HG03108 (cell line): ENCODE data around the gene EPHA1.
"Not testable (repeated sequence)": the region's sequence is repeated elsewhere in the genome, so short reads cannot be mapped to it uniquely, and the experiment has no call there.

Experiments used
- ATAC-seq: cut with Tn5 transposase; IDR thresholded peaks from one replicate; pipeline ENCODE4 v1.9.1; 2021; ENCODE audit warnings: moderate library complexity; ENCODE audit not compliant: unreplicated experiment

The EPHA1 gene

DNA sequence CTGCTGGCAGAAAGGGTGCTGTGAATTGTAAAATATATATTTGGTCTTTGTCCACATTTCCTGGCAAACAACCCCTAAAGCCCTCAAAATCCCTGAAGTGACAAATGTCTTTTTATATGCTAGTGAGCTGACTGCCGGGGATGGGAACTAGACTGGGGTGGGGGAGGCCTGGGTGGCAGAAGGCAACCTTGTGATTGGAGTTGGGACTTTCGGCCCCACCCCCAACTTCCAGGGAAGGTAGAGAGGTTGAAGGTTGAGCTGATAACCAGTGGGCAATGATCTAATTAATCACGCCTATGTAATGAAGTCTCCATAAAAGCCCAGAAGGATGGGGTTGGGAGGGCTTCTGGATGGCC lies 2.7 kb downstream of the EPHA1 start:
- no peak for ATAC-seq

DNA sequence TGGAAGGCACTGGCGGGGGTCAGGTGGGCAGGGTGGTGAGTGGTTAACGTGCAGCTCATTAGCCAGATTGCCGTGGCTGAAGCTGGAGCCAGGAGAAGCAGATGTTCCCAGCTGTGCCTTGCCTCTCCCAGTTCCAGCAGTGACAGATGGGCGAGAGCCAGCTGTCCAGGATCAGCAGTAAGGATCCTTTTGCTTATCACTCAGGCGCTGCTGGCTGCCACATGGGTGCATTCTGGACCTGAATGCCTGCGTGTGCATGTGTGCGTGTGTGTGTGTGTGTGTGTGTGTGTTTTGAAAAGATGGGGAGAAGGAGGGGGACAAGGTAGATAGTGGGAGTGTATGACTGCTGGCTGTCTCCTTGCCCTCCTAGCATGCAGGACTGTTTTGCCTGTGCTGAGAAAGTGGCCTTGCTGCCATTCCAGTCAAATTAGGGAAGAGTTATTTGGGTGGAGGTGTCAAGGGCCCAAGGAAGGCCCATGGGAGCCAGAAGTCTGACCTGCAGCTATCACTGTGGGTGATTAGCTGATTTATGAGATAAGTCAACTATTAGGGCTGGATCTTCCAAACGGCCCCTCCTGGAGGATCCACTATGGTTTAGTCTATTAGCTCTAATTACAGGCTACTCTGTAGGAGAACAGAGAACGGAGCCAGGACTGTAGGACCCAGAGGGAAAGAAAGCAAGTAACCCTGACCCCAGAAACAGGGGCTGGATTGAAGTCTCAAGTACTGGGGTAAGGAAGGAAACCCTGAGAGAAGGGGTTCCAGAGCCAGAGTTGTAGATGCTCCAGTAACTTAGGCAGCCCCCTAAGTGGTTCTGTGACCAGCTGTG lies 3.3 kb downstream of the EPHA1 start:
- ATAC-seq, result no peak

DNA sequence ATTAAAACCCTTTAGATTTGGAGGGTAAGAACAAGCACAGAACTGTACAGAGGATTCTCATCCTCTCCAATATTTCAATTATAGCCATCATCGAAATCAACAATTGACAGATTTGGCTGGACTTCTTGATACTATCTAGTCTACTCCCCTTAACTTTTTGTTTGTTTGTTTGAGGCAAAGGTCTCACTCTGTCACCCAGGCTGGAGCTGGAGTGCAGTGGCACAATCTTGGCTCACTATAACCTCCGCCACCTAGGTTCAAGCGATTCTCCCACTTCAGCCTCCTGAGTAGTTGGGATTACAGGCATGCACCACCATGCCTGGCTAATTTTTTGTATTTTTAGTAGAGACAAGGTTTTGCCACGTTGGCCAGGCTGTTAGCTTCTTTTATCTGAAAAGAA lies 6.4 kb downstream of the EPHA1 start:
- ATAC-seq, result not testable (repeated sequence)

DNA sequence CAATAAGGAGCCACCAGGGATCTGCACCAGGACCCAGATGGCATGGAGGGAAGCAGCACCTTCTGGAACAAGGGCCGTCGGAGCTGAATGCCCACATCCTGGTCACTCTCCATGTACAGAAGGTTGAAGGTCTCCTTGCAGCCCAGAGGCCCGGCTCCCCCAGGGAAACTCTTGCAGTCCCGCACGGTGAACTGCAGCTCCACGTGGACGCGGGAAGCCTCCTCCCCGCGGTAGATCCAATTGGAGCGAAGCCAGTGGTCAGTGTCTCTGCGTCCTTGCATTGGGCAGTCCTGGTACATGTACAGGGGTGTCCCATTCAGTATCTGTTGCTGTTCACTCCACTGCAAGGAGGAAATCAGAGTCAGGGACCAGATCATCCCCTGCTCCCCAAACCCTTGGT lies 7.4 kb downstream of the EPHA1 start:
- ATAC-seq, result no peak

DNA sequence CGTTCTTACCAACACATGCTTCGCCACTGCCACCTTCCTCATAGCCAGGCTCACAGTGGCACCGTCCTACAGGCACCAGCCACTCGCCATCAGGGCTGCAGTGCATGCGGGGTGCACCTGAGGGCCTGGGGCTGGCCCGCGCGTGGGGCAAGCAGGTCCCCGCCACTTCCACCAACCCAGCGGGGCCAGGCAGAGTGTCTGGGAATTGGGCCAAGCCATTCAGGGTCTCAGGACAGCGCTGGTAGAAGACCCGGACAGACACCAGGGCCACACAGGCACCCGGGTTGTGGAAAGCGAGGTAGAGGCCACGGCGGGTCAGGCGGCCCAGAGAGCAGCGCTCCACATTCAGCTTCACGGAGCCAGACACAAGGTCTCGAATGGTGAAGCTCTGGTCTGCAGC lies 9.0 kb downstream of the EPHA1 start:
- ATAC-seq, result no peak

DNA sequence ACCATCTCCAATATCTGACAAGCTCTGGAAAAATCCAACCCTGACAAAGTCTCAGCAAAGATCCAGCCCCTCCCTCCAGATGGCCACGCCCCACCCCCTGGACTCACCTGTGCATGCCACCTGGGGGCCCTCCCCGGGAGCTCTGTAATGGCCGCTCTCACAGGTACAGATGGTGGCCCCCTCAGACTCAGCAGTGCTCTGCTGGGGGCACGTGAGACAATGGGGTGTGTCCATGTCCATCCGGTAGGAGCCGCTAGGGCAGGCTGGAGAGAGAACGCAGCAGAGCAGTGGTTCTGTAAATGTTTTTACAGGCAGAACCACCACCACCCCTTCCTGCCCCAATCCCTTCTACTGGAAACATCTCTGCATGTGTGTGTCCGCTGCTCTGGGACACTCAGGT lies 9.5 kb downstream of the EPHA1 start:
- ATAC-seq, result no peak

DNA sequence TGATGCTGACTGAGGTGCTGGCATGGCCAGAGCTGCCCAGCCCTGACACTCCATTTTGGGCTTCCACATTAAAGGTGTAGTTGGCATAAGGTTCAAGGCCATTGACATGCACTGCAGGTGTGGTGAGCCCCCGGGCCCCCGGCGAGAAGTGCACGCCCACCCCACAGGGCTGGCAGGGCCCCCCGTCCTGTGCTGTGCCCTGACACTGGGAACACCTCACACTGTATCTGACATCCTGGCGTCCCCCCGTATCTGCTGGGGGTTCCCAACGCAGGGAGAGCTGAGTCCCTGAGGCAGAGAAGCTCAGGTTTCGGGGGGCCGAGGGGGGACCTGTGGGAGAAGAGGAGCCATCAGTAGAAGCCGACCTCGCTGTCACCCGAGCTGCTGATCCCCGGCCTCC lies 10.0 kb downstream of the EPHA1 start:
- ATAC-seq, result no peak

DNA sequence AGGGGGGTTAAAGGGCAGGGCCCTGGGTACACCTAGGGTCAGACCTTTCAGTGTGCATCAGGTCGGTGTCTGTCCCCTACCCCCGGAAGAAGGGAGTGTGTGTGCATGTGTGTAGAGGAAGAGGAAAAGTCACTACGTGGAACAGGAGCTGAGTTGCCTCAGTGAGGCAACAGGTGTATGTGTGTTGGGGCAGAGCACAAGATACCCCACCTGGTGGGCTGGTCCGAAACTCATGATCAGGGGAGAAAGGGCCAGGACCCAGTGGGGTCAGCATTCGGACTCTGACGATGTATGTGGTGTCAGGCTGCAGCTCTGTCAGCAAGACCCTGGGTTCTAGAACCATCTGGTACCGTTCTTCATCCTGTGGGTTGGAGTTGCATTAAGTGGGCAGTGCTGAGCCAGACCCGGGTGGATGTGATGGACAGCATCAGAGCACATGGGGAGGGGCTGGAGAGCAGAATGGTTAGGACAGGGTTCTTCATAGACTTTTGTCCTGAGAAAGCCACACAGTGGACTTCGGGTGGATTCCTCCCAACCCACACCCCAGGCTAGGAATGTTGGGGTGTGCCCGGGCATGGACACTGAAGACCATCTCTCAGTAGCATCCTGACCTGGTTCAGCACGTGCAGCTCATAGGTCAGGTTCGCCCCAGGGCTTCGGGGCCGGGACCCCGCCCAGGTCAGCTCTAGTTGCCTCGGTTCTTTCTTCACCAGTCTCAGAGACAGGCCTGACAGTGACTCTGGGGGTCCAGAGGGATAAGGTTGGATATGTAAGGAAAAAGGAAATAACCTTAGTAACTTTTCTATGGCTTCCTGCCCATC lies 10.7 kb downstream of the EPHA1 start:
- ATAC-seq, result no peak

DNA sequence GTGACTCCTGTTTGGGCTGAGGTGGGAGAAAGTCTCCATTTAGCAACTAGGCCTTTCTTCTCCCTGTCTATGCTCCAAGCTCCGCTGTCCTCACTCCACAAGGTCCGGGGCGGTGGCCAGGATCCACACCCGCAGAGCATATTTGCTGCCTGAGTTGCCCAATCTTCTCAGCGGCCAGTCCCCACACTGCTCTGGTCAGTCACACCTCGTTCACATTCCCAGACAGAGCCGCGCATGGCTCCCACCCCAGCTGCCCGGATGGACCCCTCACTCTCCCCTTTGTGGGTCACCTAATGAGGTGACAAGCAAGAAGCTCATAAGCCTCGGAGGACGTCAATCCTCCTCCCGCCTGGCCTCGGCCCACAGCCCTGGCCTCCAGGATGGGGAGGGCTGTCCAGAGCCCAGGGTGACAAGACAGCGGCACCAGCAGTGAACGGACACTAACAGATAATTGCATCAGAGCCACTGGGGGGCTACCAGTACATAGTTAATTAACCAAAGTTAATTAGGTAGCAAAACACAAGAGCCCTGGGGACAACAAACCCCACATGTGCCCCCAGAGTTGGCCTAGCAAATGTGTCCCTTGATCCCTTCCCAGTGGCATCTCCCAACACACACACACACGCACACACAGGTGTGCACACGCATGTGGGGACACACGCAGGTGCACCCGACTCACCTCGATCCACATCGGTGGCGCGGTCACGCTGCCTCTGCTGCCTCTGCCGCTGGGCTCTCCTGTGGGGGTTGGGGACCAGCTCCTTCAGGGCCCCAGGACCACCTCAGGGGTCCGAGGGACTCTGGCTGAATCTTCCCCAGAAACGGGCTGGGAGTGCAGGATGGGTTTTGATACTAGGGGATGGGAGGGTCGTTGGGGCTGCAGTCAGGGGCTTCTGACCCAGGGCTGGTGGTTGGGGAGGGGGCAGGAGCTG lies 11.8 kb downstream of the EPHA1 start:
- no peak for ATAC-seq

DNA sequence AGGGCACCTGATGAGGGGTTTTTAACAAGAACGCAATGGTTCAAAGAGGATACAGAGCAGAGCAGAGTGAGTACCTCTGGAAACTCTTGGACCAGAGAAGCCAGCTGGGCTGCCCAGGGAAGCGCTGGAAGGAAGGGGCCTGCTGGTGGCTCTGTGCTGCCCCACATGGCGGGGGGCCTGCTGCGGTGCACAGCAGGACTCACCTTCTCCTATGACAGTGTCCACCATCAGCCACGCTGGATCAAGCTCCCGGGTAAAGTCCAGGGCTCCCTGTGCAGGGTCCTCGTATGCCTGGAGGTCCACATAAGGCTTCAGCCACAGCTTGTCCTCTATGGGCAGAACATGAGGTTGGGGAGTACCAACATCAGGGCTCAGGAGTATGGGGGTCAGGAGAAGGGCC lies 12.5 kb downstream of the EPHA1 start:
- ATAC-seq, result no peak

DNA sequence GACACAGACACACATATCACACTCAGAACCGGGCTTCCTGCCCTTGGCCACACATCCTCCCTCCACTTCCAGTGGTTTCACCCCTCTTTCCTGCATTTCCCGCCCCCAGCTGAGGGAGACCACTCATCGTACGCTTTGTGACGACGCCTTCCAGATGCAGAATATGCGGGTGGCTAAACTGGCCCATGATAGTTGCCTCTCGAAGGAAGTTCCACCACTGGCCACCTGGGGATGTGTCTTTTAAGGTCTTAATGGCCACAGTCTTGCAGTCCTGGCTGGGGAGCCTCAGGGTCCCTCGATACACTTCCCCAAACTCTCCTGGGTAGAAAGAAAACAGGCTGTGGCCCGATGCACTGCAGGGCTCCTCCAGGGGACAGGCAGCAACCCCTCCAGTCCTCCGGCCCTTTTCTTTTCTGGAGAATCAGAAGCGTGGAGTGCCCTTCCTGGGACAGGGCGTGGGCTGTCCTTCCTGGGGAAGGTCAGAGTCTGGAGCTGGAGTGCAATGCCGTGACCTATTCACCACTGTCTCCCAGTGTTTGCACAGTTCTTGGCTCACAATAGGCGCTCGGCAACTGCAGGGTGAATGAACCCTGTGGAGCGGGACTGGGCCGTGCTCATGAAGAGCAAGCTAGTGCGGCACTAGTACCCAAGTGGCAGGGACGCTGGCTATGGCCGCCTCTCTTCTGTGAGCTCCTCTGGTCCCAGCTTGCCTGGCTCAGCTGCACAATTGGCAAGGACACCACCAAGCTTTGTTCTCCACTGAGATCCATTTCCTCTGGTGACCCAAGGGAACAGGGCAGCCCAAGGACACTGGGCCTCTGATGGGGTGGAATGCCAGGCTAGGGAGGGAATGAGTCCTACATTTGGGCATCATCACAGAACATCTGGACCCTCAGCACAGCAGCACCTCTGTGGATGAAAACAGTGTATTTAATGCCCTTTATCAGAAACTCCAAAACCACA lies 13.2 kb downstream of the EPHA1 start:
- ATAC-seq, result no peak

DNA sequence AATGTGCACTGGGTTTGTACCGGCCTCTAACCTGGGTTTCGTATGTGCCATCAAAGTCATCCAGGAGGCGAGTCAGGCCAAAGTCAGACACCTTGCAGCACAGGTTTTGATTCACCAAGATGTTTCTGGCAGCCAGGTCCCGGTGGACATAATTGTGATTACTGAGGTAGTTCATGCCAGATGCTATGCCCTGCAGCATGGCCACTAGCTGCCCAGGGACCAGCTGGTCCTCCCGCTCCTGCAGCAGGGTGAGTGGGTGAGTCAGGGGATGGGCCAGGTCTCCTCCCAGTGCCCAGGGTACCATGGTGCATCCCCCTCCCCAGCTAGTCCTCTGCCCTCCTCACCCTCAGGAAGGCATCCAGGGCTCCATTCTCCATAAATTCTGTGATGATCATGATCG lies 13.9 kb downstream of the EPHA1 start:
- no peak for ATAC-seq

DNA sequence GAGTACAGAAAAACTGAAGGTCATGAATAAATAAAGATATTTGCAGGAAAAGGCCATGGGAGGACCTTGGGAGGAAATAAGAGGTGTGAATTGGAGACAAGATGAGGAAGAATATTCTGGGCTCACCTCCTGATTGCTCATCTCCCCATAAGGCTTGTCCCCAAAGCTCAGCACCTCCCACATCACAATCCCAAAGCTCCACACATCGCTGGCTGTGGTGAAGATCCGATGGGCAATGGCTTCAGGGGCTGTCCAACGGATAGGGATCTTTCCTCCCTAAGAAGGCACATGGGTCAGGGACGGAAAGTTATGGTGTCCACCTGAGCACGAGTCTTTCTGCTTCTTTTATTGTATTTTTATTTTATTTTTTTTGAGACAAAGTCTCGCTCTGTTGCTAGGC lies 14.6 kb downstream of the EPHA1 start:
- no peak for ATAC-seq

DNA sequence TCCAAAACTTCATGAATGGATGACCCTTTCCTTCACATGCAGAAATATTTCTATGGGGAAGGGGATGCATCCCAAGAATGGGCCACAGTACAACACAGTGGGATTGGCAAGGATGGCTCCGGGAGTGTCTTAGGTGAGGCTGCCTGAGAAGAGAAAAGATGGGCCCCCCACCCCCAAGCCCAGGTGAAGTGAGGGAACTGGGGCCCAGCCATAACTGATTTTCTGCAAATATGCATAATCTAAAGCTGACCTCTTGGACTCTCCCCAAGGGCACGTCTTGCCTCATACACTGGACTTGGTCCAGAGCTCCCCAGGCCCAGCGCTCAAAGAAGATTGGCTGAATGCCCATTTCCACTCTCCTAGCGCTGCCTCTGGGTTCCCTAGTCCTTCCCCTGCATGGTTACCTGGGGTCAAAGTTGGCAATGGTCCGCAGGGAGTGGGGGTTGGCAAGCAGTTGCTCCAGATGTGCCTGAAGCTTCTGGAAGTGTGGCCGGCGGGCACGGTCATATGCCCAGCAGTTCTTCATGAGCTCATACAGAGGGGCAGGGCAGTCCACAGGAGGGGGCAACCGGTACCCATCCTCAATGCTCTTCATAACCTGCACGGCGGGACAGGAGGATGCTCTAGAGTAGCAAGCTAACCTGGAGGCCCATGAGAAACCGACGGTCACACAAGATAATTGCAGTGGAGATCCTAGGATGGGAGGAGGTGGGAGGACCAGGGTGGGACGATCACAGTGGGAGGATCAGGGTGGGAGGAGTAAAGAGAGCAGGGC lies 15.2 kb downstream of the EPHA1 start:
- no peak for ATAC-seq

DNA sequence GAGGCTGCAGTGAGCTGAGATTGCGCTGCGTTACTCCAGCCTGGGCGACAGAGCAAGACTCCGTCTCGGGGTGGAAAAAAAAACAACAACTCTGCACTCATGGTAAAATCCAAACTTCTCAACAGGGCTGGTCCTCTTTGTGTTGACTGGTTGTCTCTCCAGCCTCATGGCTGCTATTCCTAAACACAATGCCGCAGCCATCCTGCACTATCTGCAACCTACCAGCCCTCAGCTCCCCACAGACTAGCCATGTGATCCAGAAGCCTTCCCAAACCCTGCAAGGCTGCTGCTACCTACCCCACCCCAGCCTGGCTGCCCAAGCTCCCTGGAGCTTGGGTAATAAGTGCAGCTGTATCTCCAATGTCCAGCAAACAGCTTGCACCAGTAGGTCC lies 15.8 kb downstream of the EPHA1 start:
- ATAC-seq, result no peak

DNA sequence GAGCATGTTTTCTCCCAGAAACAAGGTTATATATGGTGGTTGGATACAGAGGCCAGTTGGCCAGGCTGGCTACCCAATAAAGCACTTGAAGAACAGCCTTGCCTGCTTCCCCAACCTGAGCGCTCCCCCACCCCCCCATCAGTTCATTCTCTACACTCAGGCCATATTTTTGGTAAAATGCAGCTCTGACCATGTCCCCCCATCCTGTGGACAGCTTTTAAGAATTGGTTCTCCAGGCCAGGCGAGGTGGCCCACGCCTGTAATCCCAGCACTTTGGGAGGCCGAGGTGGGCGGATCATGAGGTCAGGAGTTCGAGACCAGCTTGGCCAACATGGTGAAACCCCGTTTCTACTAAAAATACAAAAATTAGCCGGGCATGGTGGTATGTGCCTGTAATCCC lies 16.2 kb downstream of the EPHA1 start:
- ATAC-seq, result not testable (repeated sequence)

DNA sequence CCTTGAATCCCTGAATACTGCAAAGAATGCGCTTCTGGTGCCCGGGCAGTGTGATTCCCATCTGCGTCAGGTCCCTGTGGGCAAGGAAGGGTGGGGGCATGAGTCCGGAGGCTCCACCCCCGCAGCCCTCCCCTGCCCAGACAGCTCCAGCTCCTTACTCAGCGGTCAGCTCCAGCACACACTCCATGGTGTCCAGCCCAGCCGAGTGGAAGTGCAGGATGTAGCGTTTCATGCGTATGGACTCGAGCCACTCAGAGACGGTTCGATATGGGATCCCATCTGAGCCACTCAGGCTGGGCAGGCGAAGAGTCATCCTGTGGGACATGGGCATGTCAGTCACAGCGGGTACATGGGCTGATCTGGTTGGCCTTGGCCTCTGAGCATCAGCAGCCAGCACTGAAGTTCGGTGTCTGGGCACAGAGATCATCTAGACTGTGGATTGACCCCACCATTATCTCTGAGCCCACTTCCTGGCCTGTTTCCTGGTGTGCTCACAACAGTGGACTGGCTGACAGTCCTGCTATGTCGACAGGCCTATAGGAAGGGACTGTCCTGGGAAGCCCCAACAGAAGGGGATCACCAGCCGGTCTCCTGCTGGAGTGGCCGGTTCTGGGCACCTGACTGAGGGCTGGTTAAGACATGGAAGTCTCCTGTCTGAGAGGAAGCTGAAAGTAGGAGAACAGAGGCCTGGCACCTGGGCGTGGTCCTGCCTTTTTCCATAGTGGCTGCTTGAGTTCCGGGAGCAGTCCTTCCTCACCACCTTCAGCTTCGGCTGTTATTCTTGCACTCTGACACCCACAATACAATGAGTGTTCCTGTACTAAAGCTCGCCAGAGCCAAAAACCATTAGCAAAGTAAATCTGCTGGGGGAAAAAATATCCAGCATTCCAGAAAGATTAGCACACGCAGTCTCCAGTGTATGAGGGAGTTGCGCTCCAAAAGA lies 16.9 kb downstream of the EPHA1 start:
- ATAC-seq, result no peak

DNA sequence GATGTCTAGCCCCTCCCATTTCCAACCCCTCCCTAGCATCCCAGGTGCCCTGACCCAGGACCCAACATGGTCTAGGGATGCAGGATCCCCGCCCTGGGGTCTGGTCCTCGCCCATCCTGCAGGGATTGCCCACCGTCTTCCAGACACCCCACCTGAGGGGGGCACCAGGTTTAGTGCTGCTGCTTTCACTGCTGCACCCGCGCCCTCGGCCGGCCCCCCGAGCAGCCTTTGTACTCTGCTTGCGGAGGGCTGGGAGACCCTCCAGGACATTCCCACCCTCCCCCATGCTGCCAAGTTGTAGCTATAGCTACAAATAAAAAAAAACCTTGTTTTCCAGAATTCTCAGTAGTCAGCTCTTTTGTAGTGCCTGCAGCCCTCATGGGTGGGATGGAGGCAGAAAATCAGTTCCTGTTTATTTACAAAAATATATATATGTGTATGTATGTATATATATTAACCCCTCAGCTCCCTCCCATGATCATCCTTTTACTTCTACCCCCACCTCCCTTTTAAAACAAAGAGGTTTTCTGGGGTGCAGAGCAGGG lies 17.8 kb downstream of the EPHA1 start:
- ATAC-seq, result no peak
